Neuronal stem cell (in vitro differentiated cells): ENCODE measurements around the gene ZFR.

Experiments used
- DNase-seq: peaks from one replicate; pipeline ENCODE4 v3.0.0-alpha.2; 2013; ENCODE audit warnings: low spot score
- H2AFZ ChIP-seq: one replicate; pipeline ENCODE4 v1.6.1; 2013; ENCODE audit warnings: mild to moderate bottlenecking, low read length, inconsistent platforms
- H2AK5ac ChIP-seq: 2 replicates; pipeline ENCODE4 v1.6.1; 2013; ENCODE audit warnings: low read depth, mild to moderate bottlenecking, inconsistent platforms, low read length, moderate library complexity, mixed read lengths
- H2BK120ac ChIP-seq: 2 replicates; pipeline ENCODE4 v1.6.1; 2013; ENCODE audit warnings: low read depth, mild to moderate bottlenecking, inconsistent platforms, low read length, moderate library complexity, mixed read lengths
- H2BK12ac ChIP-seq: one replicate; pipeline ENCODE4 v1.6.1; 2013; ENCODE audit warnings: low read length, inconsistent platforms
- H2BK15ac ChIP-seq: 2 replicates; pipeline ENCODE4 v1.6.1; 2013; ENCODE audit warnings: mild to moderate bottlenecking, low read length, inconsistent platforms, mixed read lengths
- H2BK5ac ChIP-seq: one replicate; pipeline ENCODE4 v1.6.1; 2013; ENCODE audit warnings: inconsistent platforms, mild to moderate bottlenecking, low read length, moderate library complexity
- H3K14ac ChIP-seq: one replicate; pipeline ENCODE4 v1.6.1; 2013; ENCODE audit warnings: low read length, inconsistent platforms
- H3K18ac ChIP-seq: 2 replicates; pipeline ENCODE4 v1.6.1; 2013; ENCODE audit warnings: low read length, inconsistent platforms
- H3K23ac ChIP-seq: 2 replicates; pipeline ENCODE4 v1.6.1; 2013; ENCODE audit warnings: low read depth, mild to moderate bottlenecking, mixed read lengths, low read length, inconsistent platforms; ENCODE audit not compliant: poor library complexity
- H3K27ac ChIP-seq: replicated peaks from 3 replicates; pipeline ENCODE4 v1.5.1; 2013; ENCODE audit warnings: low read length, inconsistent platforms
- H3K27me3 ChIP-seq, 3 experiments: 2 replicates each; pipeline ENCODE4 v1.6.1; 2013; ENCODE audit warnings: low read length in 3 of 3, mild to moderate bottlenecking in 2 of 3, inconsistent platforms in 1 of 3, low read depth in 1 of 3, mixed read lengths in 1 of 3, moderate library complexity in 1 of 3; ENCODE audit not compliant: control insufficient read depth in 3 of 3, insufficient read depth in 3 of 3
- H3K36me3 ChIP-seq, 2 donors: replicated peaks in 1 of 2; 2 replicates each; pipeline ENCODE4 v1.6.1; 2013; ENCODE audit warnings: low read length in 2 of 2; ENCODE audit not compliant: control insufficient read depth in 2 of 2, insufficient read depth in 2 of 2
- H3K4ac ChIP-seq: 2 replicates; pipeline ENCODE4 v1.6.1; 2013; ENCODE audit warnings: inconsistent platforms, mild to moderate bottlenecking, low read length, moderate library complexity
- H3K4me1 ChIP-seq, 2 donors: 1 replicate in 1 of 2; 2 replicates in 1 of 2; pipeline ENCODE4 v1.6.1; 2013; ENCODE audit warnings: low read length in 2 of 2, low read depth in 1 of 2; ENCODE audit not compliant: control insufficient read depth in 2 of 2, insufficient read depth in 1 of 2
- H3K4me2 ChIP-seq: one replicate; pipeline ENCODE4 v1.6.1; 2013; ENCODE audit warnings: mild to moderate bottlenecking, low read length, inconsistent platforms; ENCODE audit not compliant: insufficient read depth, poor library complexity, severe bottlenecking
- H3K4me3 ChIP-seq, 2 donors: 2 replicates each; pipeline ENCODE4 v1.5.1; 2013; ENCODE audit warnings: low read length in 2 of 2, mild to moderate bottlenecking in 2 of 2, inconsistent platforms in 1 of 2, moderate library complexity in 1 of 2
- H3K79me1 ChIP-seq: one replicate; pipeline ENCODE4 v1.6.1; 2013; ENCODE audit warnings: low read depth, mild to moderate bottlenecking, inconsistent platforms, low read length, moderate library complexity
- H3K9ac ChIP-seq: one replicate; pipeline ENCODE4 v1.6.1; 2013; ENCODE audit warnings: mild to moderate bottlenecking, low read depth, low read length, inconsistent platforms; ENCODE audit not compliant: poor library complexity
- H3K9me3 ChIP-seq, 2 donors: replicated peaks in 1 of 2; 2 replicates each; pipeline versions ENCODE3 to v1.6.1; 2013; ENCODE audit warnings: low read length in 2 of 2, mild to moderate bottlenecking in 2 of 2, inconsistent platforms in 1 of 2, low read depth in 1 of 2, mixed read lengths in 1 of 2, moderate library complexity in 1 of 2; ENCODE audit not compliant: control insufficient read depth in 2 of 2, insufficient read depth in 1 of 2
- H4K8ac ChIP-seq: one replicate; pipeline ENCODE4 v1.6.1; 2013; ENCODE audit warnings: low read depth, mild to moderate bottlenecking, inconsistent platforms, low read length, moderate library complexity
- H4K91ac ChIP-seq: one replicate; pipeline ENCODE4 v1.6.1; 2013; ENCODE audit warnings: low read length, low read depth, mild to moderate bottlenecking, inconsistent platforms; ENCODE audit not compliant: poor library complexity
- WGBS, 2 donors: extraction: QIAGEN DNeasy Blood & Tissue Kit; methylation state at CpG; one replicate each; pipeline ENCODE4 v1.1.7; 2013; ENCODE audit warnings: missing lambda C conversion rate in 2 of 2, mixed read lengths in 1 of 2; ENCODE audit not compliant: insufficient read length in 2 of 2, insufficient replicate concordance in 1 of 2; ENCODE audit errors: extremely low coverage in 2 of 2; 5-methylcytosine and 5-hydroxymethylcytosine counted together

The ZFR gene

DNA sequence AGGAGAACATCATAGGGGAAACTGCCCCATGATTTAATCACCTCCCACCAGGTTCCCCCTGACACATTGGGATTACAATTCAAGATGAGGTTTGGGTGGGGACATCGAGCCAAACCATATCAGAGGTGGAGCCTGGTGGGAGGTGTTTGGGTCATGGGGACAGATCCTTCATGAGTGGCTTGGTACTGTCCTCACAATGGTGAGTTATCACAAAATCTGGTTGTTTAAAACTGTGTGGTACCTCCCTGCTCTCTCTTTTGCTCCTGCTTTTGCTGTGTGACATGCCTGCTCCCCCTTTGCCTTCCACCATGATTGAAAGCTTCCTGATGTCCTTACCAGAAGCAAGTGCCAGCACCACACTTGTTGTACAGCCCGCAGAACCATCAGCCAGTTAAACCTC lies 16.2 kb upstream of the ZFR start:
- Histone ChIP-seq H3K36me3 (no peaks in the 10 kb centered on the region), H2BK15ac (no peak overlapping the region), H3K4me3 (no peak overlapping the region), H2AFZ (no peak overlapping the region), H3K27me3 (peaks cover 0 to 21% (median 0%) of the 10 kb centered on the region in 3 experiments), H2BK120ac (no peak overlapping the region), H4K91ac (no peak overlapping the region), H3K4ac (no peak overlapping the region), H3K14ac (no peak overlapping the region), H3K79me1 (no peaks in the 10 kb centered on the region), H3K27ac (no peak overlapping the region), H4K8ac (no peak overlapping the region), H3K9ac (no peak overlapping the region), H2BK12ac (no peak overlapping the region), H3K9me3 (peaks cover 0 to 1% of the 10 kb centered on the region in 2 donors), H3K4me2 (no peak overlapping the region), H2BK5ac (no peak overlapping the region), H3K23ac (no peak overlapping the region), H2AK5ac (no peak overlapping the region), H3K18ac (no peak overlapping the region), H3K4me1 (no peaks in the 10 kb centered on the region)
- DNase-seq = no peak
- no CpG with 5 or more reads among the region's 2 CpGs for WGBS, 2 donors

DNA sequence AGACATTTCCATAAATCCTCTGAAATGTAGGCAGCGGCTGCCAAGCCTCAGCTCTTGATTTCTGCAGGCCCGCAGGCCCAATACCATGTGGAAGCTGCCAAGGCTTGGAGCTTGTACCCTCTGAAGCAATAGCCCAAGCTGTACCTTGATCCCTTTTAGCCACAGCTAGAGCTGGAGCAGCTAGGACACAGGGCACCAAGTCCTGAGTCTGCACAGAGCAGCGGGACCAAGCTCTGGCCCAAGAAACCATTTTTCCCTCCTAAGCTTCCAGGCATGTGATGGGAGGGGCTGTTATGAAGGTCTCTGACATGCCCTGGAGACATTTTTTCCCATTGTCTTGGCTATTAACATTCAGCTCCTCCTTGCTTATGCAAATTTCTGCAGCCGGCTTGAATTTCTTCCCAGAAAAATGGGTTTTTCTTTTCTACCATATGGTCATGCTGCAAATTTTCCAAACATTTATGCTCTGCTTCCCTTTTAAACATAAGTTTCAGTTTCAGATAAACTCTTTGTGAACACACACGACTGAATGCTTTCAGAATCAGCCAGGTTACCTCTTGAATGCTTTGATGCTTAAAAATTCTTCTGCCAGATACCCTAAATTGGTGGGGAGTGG lies 14.4 kb upstream of the ZFR start:
- Histone ChIP-seq H2AFZ (no peak overlapping the region), H2BK120ac (no peak overlapping the region), H3K79me1 (no peaks in the 10 kb centered on the region), H2BK5ac (no peak overlapping the region), H2BK12ac (no peak overlapping the region), H3K9ac (no peak overlapping the region), H3K9me3 (peaks cover 0 to 1% of the 10 kb centered on the region in 2 donors), H3K27me3 (peaks cover 0 to 31% (median 0%) of the 10 kb centered on the region in 3 experiments), H3K14ac (no peak overlapping the region), H4K91ac (no peak overlapping the region), H3K4me1 (no peaks in the 10 kb centered on the region), H3K23ac (no peak overlapping the region), H3K36me3 (no peaks in the 10 kb centered on the region), H3K4me3 (no peak overlapping the region), H2BK15ac (no peak overlapping the region), H3K27ac (no peak overlapping the region), H3K18ac (no peak overlapping the region), H4K8ac (no peak overlapping the region), H3K4me2 (no peak overlapping the region), H2AK5ac (no peak overlapping the region), H3K4ac (no peak overlapping the region)
- WGBS, 2 donors = no CpG with 5 or more reads among the region's 5 CpGs
- no peak for DNase-seq

DNA sequence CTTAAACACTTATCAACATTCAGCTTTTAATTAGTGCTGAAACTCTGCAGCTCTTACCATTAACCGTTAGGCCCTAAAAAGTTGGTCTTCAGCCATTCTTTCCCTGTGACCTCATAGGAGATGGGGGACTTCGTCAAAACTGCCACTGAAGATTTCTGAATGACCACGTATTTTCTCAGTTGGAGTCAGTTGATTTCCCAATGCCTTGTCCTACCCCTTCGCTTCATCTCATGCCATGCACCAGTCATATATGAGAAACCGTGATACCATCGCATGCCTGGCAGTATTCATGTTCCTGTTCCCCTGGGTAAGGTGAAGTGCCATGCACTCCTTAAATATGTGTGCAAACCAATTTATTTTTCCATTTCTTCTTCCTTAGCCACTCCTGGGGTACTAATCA lies 10.8 kb upstream of the ZFR start:
- no peak overlapping the region for H3K4me2 ChIP-seq
- H2AFZ ChIP-seq = no peak overlapping the region
- peaks cover 0 to 22% (median 0%) of the 10 kb centered on the region in 3 experiments for H3K27me3 ChIP-seq
- H3K18ac ChIP-seq = no peak overlapping the region
- no peaks in the 10 kb centered on the region for H3K79me1 ChIP-seq
- H4K91ac ChIP-seq = no peak overlapping the region
- H3K27ac ChIP-seq = no peak overlapping the region
- no peak overlapping the region for H2BK120ac ChIP-seq
- no peak overlapping the region for H4K8ac ChIP-seq
- H3K36me3 ChIP-seq = no peaks in the 10 kb centered on the region
- H3K4ac ChIP-seq = no peak overlapping the region
- no peak overlapping the region for H3K23ac ChIP-seq
- no peak overlapping the region for H3K14ac ChIP-seq
- no peak overlapping the region for H3K9ac ChIP-seq
- WGBS, 2 donors = no CpG with 5 or more reads among the region's 6 CpGs
- no peaks in the 10 kb centered on the region for H3K9me3 ChIP-seq
- H2AK5ac ChIP-seq = no peak overlapping the region
- no peaks in the 10 kb centered on the region for H3K4me1 ChIP-seq
- H2BK15ac ChIP-seq = no peak overlapping the region
- H2BK5ac ChIP-seq = no peak overlapping the region
- no peak for DNase-seq
- H2BK12ac ChIP-seq = no peak overlapping the region
- H3K4me3 ChIP-seq = no peak overlapping the region

DNA sequence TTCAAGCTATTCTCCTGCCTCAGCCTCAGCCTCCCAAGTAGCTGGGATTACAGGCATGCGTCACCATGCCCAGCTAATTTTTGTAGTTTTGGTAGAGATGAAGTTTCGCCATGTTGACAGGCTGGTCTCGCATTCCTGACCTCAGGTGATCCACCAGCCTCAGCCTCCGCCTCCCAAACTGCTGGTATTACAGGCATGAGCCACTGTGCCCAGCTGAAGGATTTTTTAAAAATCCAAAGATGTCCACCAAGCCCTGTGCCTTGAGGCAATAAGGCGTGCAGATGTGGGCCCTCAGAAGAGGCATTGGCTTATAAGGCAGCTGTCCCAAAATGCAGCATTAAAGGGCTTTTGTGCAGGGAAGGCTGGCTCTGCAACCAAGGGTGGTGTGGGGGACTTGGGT lies 10.3 kb upstream of the ZFR start:
- Histone ChIP-seq H3K79me1 (no peaks in the 10 kb centered on the region), H2BK5ac (no peak overlapping the region)
- no CpG with 5 or more reads among the region's 5 CpGs for WGBS, 2 donors

More for the DNA sequence above, 10.3 kb upstream of the ZFR start:
- H2BK15ac ChIP-seq = no peak overlapping the region
- H4K8ac ChIP-seq = no peak overlapping the region
- H4K91ac ChIP-seq = no peak overlapping the region
- H2BK120ac ChIP-seq = no peak overlapping the region
- no peak overlapping the region for H2AFZ ChIP-seq
- H3K18ac ChIP-seq = no peak overlapping the region
- H3K4me2 ChIP-seq = no peak overlapping the region
- DNase-seq = no peak
- no peak overlapping the region for H2AK5ac ChIP-seq
- no peaks in the 10 kb centered on the region for H3K9me3 ChIP-seq
- H3K4me3 ChIP-seq = no peak overlapping the region
- H2BK12ac ChIP-seq = no peak overlapping the region
- no peaks in the 10 kb centered on the region for H3K4me1 ChIP-seq
- no peak overlapping the region for H3K23ac ChIP-seq
- no peak overlapping the region for H3K27ac ChIP-seq
- H3K36me3 ChIP-seq = no peaks in the 10 kb centered on the region
- H3K14ac ChIP-seq = no peak overlapping the region
- no peak overlapping the region for H3K9ac ChIP-seq
- H3K4ac ChIP-seq = no peak overlapping the region
- H3K27me3 ChIP-seq = peaks cover 0 to 22% (median 0%) of the 10 kb centered on the region in 3 experiments
